RWPE2 (cell line): ENCODE data around the gene LRP8.

Source experiments
- ATAC-seq: fragments of 200-7000 bp; cut with Tn5 transposase; 3 replicates; pipeline ENCODE4 v1.9.1; 2021; ENCODE audit warnings: low read depth
- DNase-seq: peaks from one replicate; pipeline ENCODE4 v3.0.0-alpha.2; 2020; ENCODE audit warnings: low spot score
- H3K27ac ChIP-seq: fragments of 450-650 bp; 2 replicates; pipeline ENCODE4 v1.5.1; 2017; ENCODE audit warnings: mild to moderate bottlenecking; ENCODE audit not compliant: poor library complexity, severe bottlenecking
- H3K27me3 ChIP-seq: fragments of 250-450 bp; sonication (Bioruptor Pico); 2 replicates; pipeline ENCODE4 v1.5.1; 2021; ENCODE audit warnings: mild to moderate bottlenecking, moderate library complexity; ENCODE audit not compliant: insufficient read depth, poor library complexity, severe bottlenecking
- H3K36me3 ChIP-seq: fragments of 250-450 bp; sonication (Bioruptor Pico); 2 replicates; pipeline ENCODE4 v1.5.1; 2020; ENCODE audit warnings: low read depth, mild to moderate bottlenecking, moderate library complexity
- H3K4me1 ChIP-seq: fragments of 250-450 bp; sonication (Bioruptor Pico); 2 replicates; pipeline ENCODE4 v1.5.1; 2021; ENCODE audit warnings: mild to moderate bottlenecking, moderate library complexity; ENCODE audit not compliant: insufficient read depth, poor library complexity, severe bottlenecking
- H3K4me3 ChIP-seq: fragments of 250-450 bp; sonication (Bioruptor Pico); 2 replicates; pipeline ENCODE4 v1.5.1; 2021; ENCODE audit warnings: mild to moderate bottlenecking, moderate library complexity; ENCODE audit not compliant: severe bottlenecking
- H3K9me3 ChIP-seq: fragments of 250-450 bp; sonication (Bioruptor Pico); 2 replicates; pipeline ENCODE4 v1.5.1; 2021; ENCODE audit warnings: mild to moderate bottlenecking, moderate library complexity; ENCODE audit not compliant: severe bottlenecking
- TF ChIP-seq, protein P1 (sequence below): fragments of 450-650 bp; IDR thresholded peaks from one replicate; pipeline ENCODE4 v1.5.1; 2017; ENCODE audit warnings: mild to moderate bottlenecking, moderate library complexity; ENCODE audit not compliant: poor library complexity, severe bottlenecking

Gene LRP8

GRCh38 chr1:53328009-53328461 lies at the start of gene LRP8:
Gene LRP8 (minus strand): TSS chr1:53328070. CDS start chr1:53327912, 158 bp downstream.
- peak; percentile 78 for DNase-seq
- Histone ChIP-seq H3K27ac (peak within 1 kb of the TSS; percentile 78), H3K4me3 (peak within 1 kb of the TSS; percentile 65), H3K36me3 (peaks cover 27% of the 10 kb centered on the region), H3K27me3 (no peaks in the 10 kb centered on the region), H3K4me1 (peaks cover 7% of the 10 kb centered on the region), H3K9me3 (no peaks in the 10 kb centered on the region)
- ATAC-seq: peak; percentile 33
- TF ChIP-seq, protein P1, sequence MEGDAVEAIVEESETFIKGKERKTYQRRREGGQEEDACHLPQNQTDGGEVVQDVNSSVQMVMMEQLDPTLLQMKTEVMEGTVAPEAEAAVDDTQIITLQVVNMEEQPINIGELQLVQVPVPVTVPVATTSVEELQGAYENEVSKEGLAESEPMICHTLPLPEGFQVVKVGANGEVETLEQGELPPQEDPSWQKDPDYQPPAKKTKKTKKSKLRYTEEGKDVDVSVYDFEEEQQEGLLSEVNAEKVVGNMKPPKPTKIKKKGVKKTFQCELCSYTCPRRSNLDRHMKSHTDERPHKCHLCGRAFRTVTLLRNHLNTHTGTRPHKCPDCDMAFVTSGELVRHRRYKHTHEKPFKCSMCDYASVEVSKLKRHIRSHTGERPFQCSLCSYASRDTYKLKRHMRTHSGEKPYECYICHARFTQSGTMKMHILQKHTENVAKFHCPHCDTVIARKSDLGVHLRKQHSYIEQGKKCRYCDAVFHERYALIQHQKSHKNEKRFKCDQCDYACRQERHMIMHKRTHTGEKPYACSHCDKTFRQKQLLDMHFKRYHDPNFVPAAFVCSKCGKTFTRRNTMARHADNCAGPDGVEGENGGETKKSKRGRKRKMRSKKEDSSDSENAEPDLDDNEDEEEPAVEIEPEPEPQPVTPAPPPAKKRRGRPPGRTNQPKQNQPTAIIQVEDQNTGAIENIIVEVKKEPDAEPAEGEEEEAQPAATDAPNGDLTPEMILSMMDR: no peak

DNA sequence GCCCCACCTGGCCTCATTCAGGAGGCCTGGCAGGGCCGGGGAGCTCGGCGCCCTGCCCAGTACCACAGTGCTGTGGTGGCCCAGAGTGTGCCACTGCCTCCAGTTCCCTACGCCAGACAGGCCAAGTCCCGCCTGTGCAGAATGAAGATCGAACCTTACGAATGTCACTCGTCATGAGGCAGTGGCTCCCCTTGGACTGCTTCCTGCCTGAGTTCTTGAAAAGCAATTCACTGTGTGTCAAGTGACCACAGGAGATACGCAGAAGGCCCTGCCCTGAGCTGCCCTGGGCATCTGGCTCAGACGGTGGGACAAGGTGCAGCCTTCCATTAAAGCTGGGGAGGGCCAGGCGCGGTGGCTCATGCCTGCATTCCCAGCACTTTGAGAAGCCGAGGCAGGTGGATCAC lies 49.6 kb upstream of the LRP8 start:
- peak; percentile 29 for DNase-seq
- no peaks in the 10 kb centered on the region for H3K36me3 ChIP-seq
- no peak overlapping the region for H3K4me3 ChIP-seq
- ATAC-seq: no peak
- H3K9me3 ChIP-seq: no peaks in the 10 kb centered on the region
- no peaks in the 10 kb centered on the region for H3K27me3 ChIP-seq
- peaks cover 6% of the 10 kb centered on the region for H3K4me1 ChIP-seq
- TF ChIP-seq, protein P1: no peak
- H3K27ac ChIP-seq: no peak overlapping the region

- Histone ChIP-seq H3K27me3 (no peaks in the 10 kb centered on the region), H3K4me1 (peaks cover 2% of the 10 kb centered on the region), H3K9me3 (no peaks in the 10 kb centered on the region), H3K4me3 (no peak overlapping the region), H3K36me3 (no peaks in the 10 kb centered on the region), H3K27ac (no peak overlapping the region)
- DNase-seq (peak; percentile 38), ATAC-seq (no peak)
- TF ChIP-seq, protein P1: no peak
Observed at GRCh38 chr1:53376742-53377437, 49.0 kb upstream of the LRP8 start.

GRCh38 chr1:53376041-53376461 lies 48.2 kb upstream of the LRP8 start:
- Histone ChIP-seq H3K27me3 (no peaks in the 10 kb centered on the region), H3K9me3 (no peaks in the 10 kb centered on the region), H3K36me3 (no peaks in the 10 kb centered on the region), H3K4me1 (no peaks in the 10 kb centered on the region), H3K27ac (no peak overlapping the region), H3K4me3 (no peak overlapping the region)
- DNase-seq: peak; percentile 47
- TF ChIP-seq, protein P1: no peak
- no peak for ATAC-seq

- no peak overlapping the region for H3K4me3 ChIP-seq
- DNase-seq (peak; percentile 51), ATAC-seq (no peak)
- H3K36me3 ChIP-seq: no peaks in the 10 kb centered on the region
- H3K27me3 ChIP-seq: no peaks in the 10 kb centered on the region
- no peaks in the 10 kb centered on the region for H3K4me1 ChIP-seq
- TF ChIP-seq, protein P1: no peak
- H3K27ac ChIP-seq: no peak overlapping the region
- H3K9me3 ChIP-seq: no peaks in the 10 kb centered on the region
Observed at GRCh38 chr1:53375440-53375839, 47.6 kb upstream of the LRP8 start.
